ENCODE data around the gene CTIF.

The CTIF gene

GRCh38 chr18:48674758-48675351 is 136.0 kb downstream of the CTIF start:
- Histone ChIP-seq H3K4me1 (no peaks in the 10 kb centered on the region), H2AFZ (no peak overlapping the region), H3K4me2 (ENCODE audit: low read length) (no peak overlapping the region), H3K9me3 (ENCODE audit: control insufficient read depth, low read length) (no peaks in the 10 kb centered on the region), H3K9ac (no peak overlapping the region), H3K27ac (no peak overlapping the region), H3K27me3 (ENCODE audit: control insufficient read depth, insufficient read depth, low read length) (no peaks in the 10 kb centered on the region), H3K36me3 (ENCODE audit: control insufficient read depth, insufficient read depth, low read length) (no peaks in the 10 kb centered on the region), H3K79me2 (peaks cover 3% of the 10 kb centered on the region), H3K4me3 (ENCODE audit: low read depth, low read length) (no peak overlapping the region)
- no peak for TF ChIP-seq CTCF (IDR thresholded peaks at IDR 0.05)

- no peaks in the 10 kb centered on the region for H3K4me1 ChIP-seq
- H3K36me3 ChIP-seq (ENCODE audit: control insufficient read depth, insufficient read depth, low read length) = no peaks in the 10 kb centered on the region
- H3K79me2 ChIP-seq = peaks cover 3% of the 10 kb centered on the region
- H3K4me3 ChIP-seq (ENCODE audit: low read depth, low read length) = no peak overlapping the region
- no peaks in the 10 kb centered on the region for H3K27me3 ChIP-seq (ENCODE audit: control insufficient read depth, insufficient read depth, low read length)
- H3K9me3 ChIP-seq (ENCODE audit: control insufficient read depth, low read length) = no peaks in the 10 kb centered on the region
- no peak overlapping the region for H2AFZ ChIP-seq
- no peak overlapping the region for H3K9ac ChIP-seq
- H3K4me2 ChIP-seq (ENCODE audit: low read length) = no peak overlapping the region
- TF ChIP-seq CTCF (IDR thresholded peaks at IDR 0.05) = peak; percentile 90
- H3K27ac ChIP-seq = no peak overlapping the region
Observed at GRCh38 chr18:48675352-48675761, 136.5 kb downstream of the CTIF start.

GRCh38 chr18:48675912-48676311 is 137.1 kb downstream of the CTIF start:
- H3K79me2 ChIP-seq = peaks cover 3% of the 10 kb centered on the region
- no peak overlapping the region for H2AFZ ChIP-seq
- no peak for TF ChIP-seq CTCF (IDR thresholded peaks at IDR 0.05)
- no peaks in the 10 kb centered on the region for H3K4me1 ChIP-seq
- H3K36me3 ChIP-seq (ENCODE audit: control insufficient read depth, insufficient read depth, low read length) = no peaks in the 10 kb centered on the region
- H3K9ac ChIP-seq = no peak overlapping the region
- H3K9me3 ChIP-seq (ENCODE audit: control insufficient read depth, low read length) = no peaks in the 10 kb centered on the region
- no peak overlapping the region for H3K4me2 ChIP-seq (ENCODE audit: low read length)
- no peak overlapping the region for H3K27ac ChIP-seq
- H3K27me3 ChIP-seq (ENCODE audit: control insufficient read depth, insufficient read depth, low read length) = no peaks in the 10 kb centered on the region
- H3K4me3 ChIP-seq (ENCODE audit: low read depth, low read length) = no peak overlapping the region

GRCh38 chr18:48676346-48676745 is 137.5 kb downstream of the CTIF start:
- Histone ChIP-seq H3K27ac (no peak overlapping the region), H3K9ac (no peak overlapping the region), H3K9me3 (ENCODE audit: control insufficient read depth, low read length) (no peaks in the 10 kb centered on the region), H2AFZ (no peak overlapping the region), H3K4me2 (ENCODE audit: low read length) (no peak overlapping the region), H3K4me3 (ENCODE audit: low read depth, low read length) (no peak overlapping the region), H3K79me2 (peaks cover 3% of the 10 kb centered on the region), H3K27me3 (ENCODE audit: control insufficient read depth, insufficient read depth, low read length) (no peaks in the 10 kb centered on the region), H3K36me3 (ENCODE audit: control insufficient read depth, insufficient read depth, low read length) (no peaks in the 10 kb centered on the region), H3K4me1 (no peaks in the 10 kb centered on the region)
- TF ChIP-seq CTCF (IDR thresholded peaks at IDR 0.05) = no peak

GRCh38 chr18:48676756-48677368 is 138.0 kb downstream of the CTIF start:
- no peaks in the 10 kb centered on the region for H3K27me3 ChIP-seq (ENCODE audit: control insufficient read depth, insufficient read depth, low read length)
- no peaks in the 10 kb centered on the region for H3K36me3 ChIP-seq (ENCODE audit: control insufficient read depth, insufficient read depth, low read length)
- no peaks in the 10 kb centered on the region for H3K9me3 ChIP-seq (ENCODE audit: control insufficient read depth, low read length)
- no peak overlapping the region for H3K9ac ChIP-seq
- H2AFZ ChIP-seq = no peak overlapping the region
- peaks cover 3% of the 10 kb centered on the region for H3K79me2 ChIP-seq
- no peak overlapping the region for H3K4me2 ChIP-seq (ENCODE audit: low read length)
- no peaks in the 10 kb centered on the region for H3K4me1 ChIP-seq
- TF ChIP-seq CTCF (IDR thresholded peaks at IDR 0.05) = peak; percentile 80
- no peak overlapping the region for H3K4me3 ChIP-seq (ENCODE audit: low read depth, low read length)
- no peak overlapping the region for H3K27ac ChIP-seq
